Pancreas (tissue), 10 donors: ENCODE results near the gene TMEM52. TPM values are rescaled to one million over a fixed set of nuclear protein-coding genes. Genes with fewer than 3 reads are reported as not detected.

Source experiments
- ATAC-seq, 4 donors: fragments of 200-7000 bp; cut with Tn5 transposase; one replicate each; pipeline versions ENCODE4 v1.8.0 to v1.9.1; 2020; ENCODE audit warnings: mild to moderate bottlenecking in 4 of 4, moderate library complexity in 4 of 4
- DNase-seq, 6 donors: peaks; one replicate each; pipeline ENCODE4 v3.0.0-alpha.2; 2020
- FAIRE-seq: peaks from 2 replicates; lab custom pipeline; 2012; peaks lifted over from hg19 to GRCh38; lab: Jason Lieb, UNC
- H3K27ac ChIP-seq, 4 donors: fragments of 200-600 bp; sonication (generic); 1 replicate in 3 of 4; 2 replicates in 1 of 4; pipeline versions ENCODE4 v1.5.0 to v1.8.0; 2020
- H3K27me3 ChIP-seq, 4 donors: fragments of 200-600 bp; one replicate each; pipeline ENCODE4 v1.8.0; 2021
- H3K36me3 ChIP-seq, 3 donors: fragments of 200-600 bp; sonication (generic) in 1 of 3; one replicate each; pipeline versions ENCODE4 v1.5.0 to v1.8.0; 2020 to 2021
- H3K4me1 ChIP-seq, 3 donors: fragments of 200-600 bp; one replicate each; pipeline ENCODE4 v1.8.0; 2021
- H3K4me3 ChIP-seq, 4 donors: fragments of 200-600 bp; sonication (generic) in 2 of 4; one replicate each; pipeline versions ENCODE4 v1.5.0 to v1.8.0; 2020 to 2021
- H3K9me3 ChIP-seq, 4 donors: fragments of 200-600 bp; one replicate each; pipeline ENCODE4 v1.8.0; 2021
- CTCF ChIP-seq, 4 donors: fragments of 200-600 bp; sonication (generic) in 3 of 4; IDR thresholded peaks; one replicate each; pipeline versions ENCODE4 v1.5.0 to v1.8.0; 2021; ENCODE audit warnings: antibody characterized with exemption in 4 of 4
- WGBS, 2 donors: extraction: QIAGEN DNeasy Blood & Tissue Kit; methylation state at CpG; one replicate each; pipeline ENCODE4 v1.1.7; 2013; 5-methylcytosine and 5-hydroxymethylcytosine counted together
- intact Hi-C, 3 donors: fragments of 100-400 bp; cut with DNase I; formaldehyde crosslinking; loops; one replicate each; pipeline versions ENCODE4 v1.11.1 to v1.14.2; 2022
- polyA plus RNA-seq, 2 donors: library from polyadenylated mRNA; stranded (reverse); fragments of 200-250 nt; gene quantifications; one replicate each; pipeline ENCODE4 v1.2.3, GENCODE V29; 2013
- total RNA-seq, 6 donors: library from RNA; stranded (reverse); fragmentation: NEBNext Ultra II Directional in 4 of 6; extraction: Animal tissue kit (Norgen Biotek cat#: 25700) in 4 of 6; gene quantifications; one replicate each; pipeline versions ENCODE4 v1.2.1 to v1.2.4, GENCODE V29; 2021 to 2023
- donor health status: healthy with polysubstance abuse.
- donor health status: DM: no; HTN: no; CAD: no; lungs with moderate emphysema.
- donor health status: DM: no; HTN: no; CAD: no.
- donor health status: control.
- donor health status: control.
- donor health status: Bipolar disorder and iron deficiency.
- donor health status: DM: yes; HTN: yes; CAD: no.
- donor health status: DM: no; HTN: no; CAD: no.
- donor health status: DM: no; HTN: no; CAD: no.
- donor health status: DM: yes; HTN: yes; CAD: no.

TMEM52 gene
- total and polyA plus RNA-seq, 8 donors, result 43.6 to 120 (median 78.6) TPM

GRCh38 chr1:1941211-1941841 is 22.2 kb upstream of the TMEM52 start:
- no peaks in the 10 kb centered on the region for H3K27me3 ChIP-seq
- H3K4me3 ChIP-seq, result no peak overlapping the region
- no peak for TF ChIP-seq CTCF (IDR thresholded peaks at IDR 0.05)
- H3K27ac ChIP-seq, result no peak overlapping the region
- intact Hi-C loops, result loop anchor here in 2 of 3 donors (5.0 kb wide), 2 partner anchors 101 to 106 kb away; no protein-coding TSS in a partner anchor
- 62 to 72% methylated on average over 19 of the region's 19 CpGs for WGBS, 2 donors
- peaks cover 0 to 3% (median 0%) of the 10 kb centered on the region in 3 donors for H3K4me1 ChIP-seq
- no peaks in the 10 kb centered on the region for H3K9me3 ChIP-seq
- no peak for ATAC-seq
- DNase-seq, result peak in 1 of 6 donors; percentile 45
- H3K36me3 ChIP-seq, result no peaks in the 10 kb centered on the region
- no peak for FAIRE-seq

- TF ChIP-seq CTCF (IDR thresholded peaks at IDR 0.05), result no peak
- Histone ChIP-seq H3K27ac (no peak overlapping the region), H3K4me1 (peaks cover 0 to 3% (median 0%) of the 10 kb centered on the region in 3 donors), H3K9me3 (no peaks in the 10 kb centered on the region), H3K27me3 (no peaks in the 10 kb centered on the region), H3K36me3 (no peaks in the 10 kb centered on the region), H3K4me3 (no peak overlapping the region)
- DNase-seq (no peak), FAIRE-seq (no peak), ATAC-seq (no peak)
- intact Hi-C loops, result loop anchor here in 2 of 3 donors (5.0 kb wide), 2 partner anchors 102 to 107 kb away; no protein-coding TSS in a partner anchor
- 73 to 85% methylated on average over 12 of the region's 12 CpGs for WGBS, 2 donors
Observed at GRCh38 chr1:1940123-1940425, 21.0 kb upstream of the TMEM52 start.

DNA sequence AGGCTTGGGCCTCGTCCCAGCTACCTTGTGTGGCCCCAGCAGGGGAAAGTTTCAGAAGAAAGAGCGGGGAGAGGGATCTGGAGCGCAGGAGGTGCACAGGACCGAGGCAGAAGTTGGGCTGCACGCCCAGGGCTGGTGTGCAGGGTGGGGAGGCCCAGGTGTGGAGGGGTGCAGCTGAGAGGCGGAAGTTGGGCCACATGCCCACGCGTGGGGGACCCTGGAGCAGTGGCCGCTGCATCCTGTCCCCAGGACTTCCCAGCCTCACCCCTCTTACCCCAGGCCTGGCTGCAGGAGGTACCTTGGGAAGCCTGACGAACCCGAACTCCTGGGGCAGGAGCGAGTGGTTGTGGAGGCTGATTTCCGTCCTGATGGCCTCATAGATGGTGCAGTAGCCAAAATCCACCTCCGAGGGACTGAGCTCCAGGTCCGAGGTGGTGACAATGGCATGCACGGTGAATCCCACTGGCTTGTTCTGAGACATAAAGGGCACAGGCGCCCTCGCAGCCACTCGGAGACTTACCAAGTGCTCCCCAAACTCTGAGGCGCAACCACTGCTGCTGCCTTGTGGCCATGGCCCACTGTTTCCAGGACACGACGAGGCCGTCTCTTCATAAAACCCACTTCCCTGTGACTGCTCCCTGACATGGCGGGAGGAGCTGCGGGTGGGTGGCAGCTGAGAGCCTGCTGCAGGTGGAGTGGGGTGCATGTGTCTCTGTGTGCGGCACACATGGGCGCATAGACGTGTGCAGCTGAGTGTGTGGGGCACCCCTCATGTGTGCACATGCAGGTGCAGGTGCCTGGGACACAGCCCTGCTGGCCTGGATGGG is 20.4 kb upstream of the TMEM52 start:
- H3K36me3 ChIP-seq, result no peaks in the 10 kb centered on the region
- no peak overlapping the region for H3K27ac ChIP-seq
- no peaks in the 10 kb centered on the region for H3K27me3 ChIP-seq
- H3K4me3 ChIP-seq, result no peak overlapping the region
- FAIRE-seq, result no peak
- TF ChIP-seq CTCF (IDR thresholded peaks at IDR 0.05), result no peak
- H3K9me3 ChIP-seq, result no peaks in the 10 kb centered on the region
- H3K4me1 ChIP-seq, result peaks cover 0 to 3% (median 0%) of the 10 kb centered on the region in 3 donors
- ATAC-seq, result no peak
- intact Hi-C loops, result loop anchor here in 2 of 3 donors (5.0 kb wide), 2 partner anchors 103 to 108 kb away; no protein-coding TSS in a partner anchor
- 80 to 89% methylated on average over 24 to 28 of the region's 28 CpGs for WGBS, 2 donors
- peak in 1 of 6 donors; percentile 53 for DNase-seq

DNA sequence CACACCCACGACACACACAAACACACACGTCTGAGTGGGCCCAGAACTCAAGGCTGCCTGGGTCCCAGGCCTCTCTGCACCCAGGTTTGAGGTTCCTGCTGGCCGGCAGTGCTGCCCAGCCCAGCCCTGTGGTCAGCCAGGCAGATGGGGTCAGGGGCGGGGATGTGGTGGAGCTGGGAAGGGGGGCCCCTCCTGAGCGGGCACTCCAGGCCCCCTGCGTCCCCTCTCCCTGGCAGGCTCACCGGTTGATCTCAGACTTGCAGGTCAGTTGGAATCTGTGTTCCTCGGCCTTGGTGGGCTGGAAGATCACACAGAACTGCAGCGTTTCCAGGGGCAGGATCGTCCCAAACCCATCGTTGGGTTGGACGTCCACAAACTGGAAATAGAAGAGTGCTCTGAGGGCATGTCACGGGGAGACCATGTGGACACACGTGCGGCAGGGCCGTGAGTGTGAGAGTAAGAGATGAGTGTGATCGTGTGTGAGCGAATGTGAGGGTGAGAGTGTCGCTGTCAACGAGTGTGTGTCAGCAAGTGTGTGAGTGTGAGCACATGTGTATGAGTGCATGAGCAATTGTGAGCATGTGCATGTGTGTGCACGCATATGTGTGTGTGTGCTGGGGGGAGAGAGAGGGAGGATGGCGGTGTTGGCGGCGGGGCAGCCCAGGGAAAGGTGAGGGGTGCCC is 19.7 kb upstream of the TMEM52 start:
- FAIRE-seq, result no peak

More for the DNA sequence above, 19.7 kb upstream of the TMEM52 start:
- Histone ChIP-seq H3K9me3 (no peaks in the 10 kb centered on the region), H3K27me3 (no peaks in the 10 kb centered on the region), H3K4me3 (no peak overlapping the region), H3K27ac (no peak overlapping the region), H3K36me3 (no peaks in the 10 kb centered on the region), H3K4me1 (no peaks in the 10 kb centered on the region)
- intact Hi-C loops, result no loop called here
- WGBS, 2 donors, result 70 to 77% methylated on average over 24 of the region's 24 CpGs
- ATAC-seq, result no peak
- DNase-seq, result peak in 1 of 6 donors; percentile 34
- no peak for TF ChIP-seq CTCF (IDR thresholded peaks at IDR 0.05)
